22Rv1 (cell line): ENCODE results near the gene ESR1.

ENCODE experiments used
- ZFX ChIP-seq: fragments of 450-650 bp; IDR thresholded peaks from 2 replicates; pipeline ENCODE4 v1.6.1; 2017; ENCODE audit warnings: antibody characterized with exemption, borderline replicate concordance
- TF ChIP-seq, protein P1 (sequence below): fragments of 450-650 bp; IDR thresholded peaks from 2 replicates; pipeline ENCODE4 v1.5.1; 2017; ENCODE audit warnings: mild to moderate bottlenecking

DNA sequence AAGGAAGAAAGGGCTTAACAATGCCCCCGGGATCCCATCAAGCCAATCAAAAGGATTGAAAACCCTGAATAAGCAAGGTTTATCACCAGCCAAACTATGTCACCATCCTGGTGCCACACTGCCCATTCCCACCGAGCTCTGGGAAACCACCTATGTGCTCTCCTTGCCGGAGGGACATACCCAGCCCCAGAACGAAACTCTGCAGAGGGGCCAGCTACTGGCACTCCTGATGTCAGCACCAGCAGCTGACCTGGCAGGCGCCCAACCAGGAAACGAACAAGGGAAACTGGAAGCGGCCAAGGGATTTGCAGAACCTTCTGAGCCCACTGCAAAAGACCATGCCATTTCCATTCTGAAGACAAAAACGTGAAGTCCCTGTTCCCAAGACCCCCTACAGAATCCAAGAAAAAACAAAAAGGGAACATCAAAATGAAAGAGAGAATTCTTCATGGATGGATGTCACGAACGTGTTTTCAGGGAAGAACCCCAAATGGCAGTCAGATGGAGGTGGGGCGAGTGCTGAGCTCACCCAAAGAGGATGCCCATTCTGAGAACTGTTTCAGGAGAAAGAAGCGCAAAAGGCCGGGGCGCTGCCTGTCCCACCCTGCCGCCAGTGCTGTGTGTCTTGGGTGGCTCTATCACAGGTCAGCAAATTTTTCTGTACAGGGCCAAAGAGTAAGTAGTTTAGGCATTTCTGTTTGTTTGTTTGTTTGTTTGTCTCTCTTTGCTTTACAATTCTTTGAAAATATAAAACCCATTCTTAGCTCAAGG is 305.2 kb downstream of the ESR1 start:
- TF ChIP-seq, protein P1, sequence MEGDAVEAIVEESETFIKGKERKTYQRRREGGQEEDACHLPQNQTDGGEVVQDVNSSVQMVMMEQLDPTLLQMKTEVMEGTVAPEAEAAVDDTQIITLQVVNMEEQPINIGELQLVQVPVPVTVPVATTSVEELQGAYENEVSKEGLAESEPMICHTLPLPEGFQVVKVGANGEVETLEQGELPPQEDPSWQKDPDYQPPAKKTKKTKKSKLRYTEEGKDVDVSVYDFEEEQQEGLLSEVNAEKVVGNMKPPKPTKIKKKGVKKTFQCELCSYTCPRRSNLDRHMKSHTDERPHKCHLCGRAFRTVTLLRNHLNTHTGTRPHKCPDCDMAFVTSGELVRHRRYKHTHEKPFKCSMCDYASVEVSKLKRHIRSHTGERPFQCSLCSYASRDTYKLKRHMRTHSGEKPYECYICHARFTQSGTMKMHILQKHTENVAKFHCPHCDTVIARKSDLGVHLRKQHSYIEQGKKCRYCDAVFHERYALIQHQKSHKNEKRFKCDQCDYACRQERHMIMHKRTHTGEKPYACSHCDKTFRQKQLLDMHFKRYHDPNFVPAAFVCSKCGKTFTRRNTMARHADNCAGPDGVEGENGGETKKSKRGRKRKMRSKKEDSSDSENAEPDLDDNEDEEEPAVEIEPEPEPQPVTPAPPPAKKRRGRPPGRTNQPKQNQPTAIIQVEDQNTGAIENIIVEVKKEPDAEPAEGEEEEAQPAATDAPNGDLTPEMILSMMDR, result no peak
- no peak for TF ChIP-seq ZFX
